Suprapubic skin (tissue), 4 donors: ENCODE measurements around the gene ANK3. TPM values are rescaled to one million over a fixed set of nuclear protein-coding genes. Genes with fewer than 3 reads are reported as not detected.
A peak's percentile ranks its signal among the peaks of the same experiment; 100 is the strongest.

Experiments
- DNase-seq, 2 donors: peaks; one replicate each; pipeline ENCODE4 v3.0.0-alpha.2; 2019; ENCODE audit warnings: low spot score in 2 of 2
- H3K27ac ChIP-seq: fragments of 200-600 bp; sonication (generic); one replicate; pipeline ENCODE4 v1.5.1; 2019
- H3K27me3 ChIP-seq: fragments of 200-600 bp; sonication (generic); one replicate; pipeline ENCODE4 v1.5.1; 2019
- H3K36me3 ChIP-seq: fragments of 200-600 bp; sonication (generic); one replicate; pipeline ENCODE4 v1.5.1; 2019
- H3K4me1 ChIP-seq: fragments of 200-600 bp; sonication (generic); one replicate; pipeline ENCODE4 v1.5.1; 2019
- H3K4me3 ChIP-seq: fragments of 200-600 bp; sonication (generic); one replicate; pipeline ENCODE4 v1.5.1; 2019; ENCODE audit warnings: mild to moderate bottlenecking
- H3K9me3 ChIP-seq: fragments of 200-600 bp; sonication (generic); one replicate; pipeline ENCODE4 v1.5.1; 2019
- CTCF ChIP-seq, 2 donors: fragments of 200-600 bp in 1 of 2; fragments of 450-650 bp in 1 of 2; sonication (generic) in 1 of 2; IDR thresholded peaks; one replicate each; pipeline ENCODE4 v1.5.1; 2016 to 2019; ENCODE audit warnings: antibody characterized with exemption in 2 of 2, mild to moderate bottlenecking in 1 of 2, moderate library complexity in 1 of 2
- EP300 ChIP-seq: sonication (generic); formaldehyde crosslinking; IDR thresholded peaks from one replicate; pipeline ENCODE4 v1.6.1; 2017; ENCODE audit warnings: antibody characterized with exemption
- POLR2A ChIP-seq, 2 donors: fragments of 450-650 bp; IDR thresholded peaks; one replicate each; pipeline ENCODE4 v1.6.1; 2017; ENCODE audit warnings: antibody characterized with exemption in 2 of 2, mild to moderate bottlenecking in 2 of 2, moderate library complexity in 2 of 2
- POLR2AphosphoS5 ChIP-seq, 3 donors: sonication (generic); formaldehyde crosslinking; IDR thresholded peaks; one replicate each; pipeline ENCODE4 v1.6.1; 2017; ENCODE audit warnings: antibody characterized with exemption in 3 of 3
- WGBS: methylation state at CpG from one replicate; pipeline ENCODE4 v1.1.5; 2018; 5-methylcytosine and 5-hydroxymethylcytosine counted together
- total RNA-seq, 4 donors: library from RNA; depleted of rRNA; stranded (reverse); fragments of >200 nt; gene quantifications; one replicate each; pipeline ENCODE4 v1.1.0, GENCODE V29; 2016

Gene ANK3
- total RNA-seq, 4 donors from 2014 or later = 89.1 to 191 (median 112) TPM

DNA sequence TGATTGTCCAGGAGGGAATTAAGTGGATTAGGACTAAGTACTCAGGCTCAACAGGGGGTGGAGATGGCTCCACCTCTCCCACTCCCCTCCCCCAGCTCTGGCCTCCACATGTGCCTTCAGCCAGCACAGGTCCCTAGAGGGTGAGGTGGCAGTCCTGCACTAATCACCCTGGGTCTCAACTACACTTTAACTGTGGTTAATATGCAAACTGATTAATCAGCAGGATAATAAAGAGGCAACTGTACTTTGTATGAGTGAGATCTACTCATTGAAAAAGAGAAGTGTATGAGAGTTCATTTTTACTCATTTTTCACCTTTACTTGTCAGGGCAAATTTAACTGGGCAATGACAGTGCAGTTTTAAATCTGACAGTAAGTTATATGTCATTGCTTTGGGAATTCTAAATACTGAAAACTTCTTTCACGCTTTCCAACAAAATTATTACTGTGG lies 259.5 kb downstream of the ANK3 start:
- 89% methylated on average over 1 of the region's 1 CpG for WGBS
- H3K27me3 ChIP-seq = no peaks in the 10 kb centered on the region
- no peak for TF ChIP-seq POLR2AphosphoS5 (IDR thresholded peaks at IDR 0.05)
- no peak for TF ChIP-seq CTCF (IDR thresholded peaks at IDR 0.05)
- no peak for TF ChIP-seq EP300
- no peak for TF ChIP-seq POLR2A (IDR thresholded peaks at IDR 0.05)
- no peaks in the 10 kb centered on the region for H3K4me1 ChIP-seq
- H3K27ac ChIP-seq = no peak overlapping the region
- no peak overlapping the region for H3K4me3 ChIP-seq
- H3K9me3 ChIP-seq = no peaks in the 10 kb centered on the region
- no peak for DNase-seq
- peaks cover 4% of the 10 kb centered on the region for H3K36me3 ChIP-seq

- Histone ChIP-seq H3K4me3 (no peak overlapping the region), H3K9me3 (no peaks in the 10 kb centered on the region), H3K27ac (no peak overlapping the region), H3K27me3 (no peaks in the 10 kb centered on the region), H3K36me3 (no peaks in the 10 kb centered on the region), H3K4me1 (peaks cover 16% of the 10 kb centered on the region)
- no peak for DNase-seq
- TF ChIP-seq CTCF (IDR thresholded peaks at IDR 0.05) = no peak
- no peak for TF ChIP-seq POLR2A (IDR thresholded peaks at IDR 0.05)
- TF ChIP-seq EP300 = no peak
- TF ChIP-seq POLR2AphosphoS5 (IDR thresholded peaks at IDR 0.05) = no peak
Measured at GRCh38 chr10:60125895-60126294, 263.8 kb downstream of the ANK3 start.

DNA sequence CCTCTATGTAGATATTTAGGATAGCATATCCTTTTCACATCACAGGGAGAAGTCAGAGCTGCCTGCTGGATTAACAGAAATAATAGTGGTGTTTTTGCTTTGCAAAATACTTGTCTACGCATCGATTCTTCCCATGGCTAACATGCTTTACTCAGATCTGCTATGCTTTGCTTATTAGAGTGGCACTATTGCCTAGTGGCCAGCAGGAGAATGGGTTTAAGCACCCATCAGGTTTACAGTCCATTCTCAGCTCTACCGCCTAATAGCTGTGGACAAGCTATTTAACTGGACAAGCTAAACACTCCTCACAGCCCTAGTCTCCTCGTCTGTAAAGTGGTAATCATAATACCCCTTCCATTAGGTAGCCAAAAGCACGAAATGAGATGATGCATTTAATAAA lies 265.1 kb downstream of the ANK3 start:
- no peaks in the 10 kb centered on the region for H3K9me3 ChIP-seq
- H3K36me3 ChIP-seq = no peaks in the 10 kb centered on the region
- TF ChIP-seq CTCF (IDR thresholded peaks at IDR 0.05) (no peak), EP300 (no peak), POLR2AphosphoS5 (IDR thresholded peaks at IDR 0.05) (no peak), POLR2A (IDR thresholded peaks at IDR 0.05) (no peak)
- no peak overlapping the region for H3K27ac ChIP-seq
- H3K4me1 ChIP-seq = peaks cover 16% of the 10 kb centered on the region
- DNase-seq = no peak
- WGBS = 92% methylated on average over 5 of the region's 5 CpGs
- H3K27me3 ChIP-seq = no peaks in the 10 kb centered on the region
- H3K4me3 ChIP-seq = no peak overlapping the region

DNA sequence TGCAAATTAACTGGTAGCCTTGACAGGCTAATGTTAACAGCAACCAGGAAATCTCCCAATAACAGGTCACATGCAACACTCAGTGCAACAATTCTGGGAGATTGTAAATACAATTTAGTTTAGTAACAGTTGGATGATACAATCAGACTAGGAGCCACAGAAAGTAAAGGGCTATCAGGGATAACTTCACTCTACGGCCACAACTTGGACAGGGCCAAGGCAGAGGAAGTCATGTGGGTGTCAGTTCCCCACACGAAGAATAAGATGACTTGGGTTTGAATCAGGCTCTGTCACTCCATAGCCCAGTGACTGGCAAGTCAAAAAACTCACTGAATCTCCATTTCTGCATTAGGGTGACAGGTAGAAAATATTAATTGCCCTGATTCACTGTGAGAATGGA lies 266.0 kb downstream of the ANK3 start:
- TF ChIP-seq POLR2AphosphoS5 (IDR thresholded peaks at IDR 0.05) (no peak), CTCF (IDR thresholded peaks at IDR 0.05) (no peak), EP300 (no peak), POLR2A (IDR thresholded peaks at IDR 0.05) (no peak)
- Histone ChIP-seq H3K36me3 (no peaks in the 10 kb centered on the region), H3K27me3 (no peaks in the 10 kb centered on the region), H3K4me1 (peaks cover 16% of the 10 kb centered on the region), H3K27ac (peak overlapping the region; percentile 71), H3K9me3 (no peaks in the 10 kb centered on the region), H3K4me3 (no peak overlapping the region)
- no peak for DNase-seq
- 51% methylated on average over 2 of the region's 2 CpGs for WGBS

- no peak for DNase-seq
- TF ChIP-seq CTCF (IDR thresholded peaks at IDR 0.05) (no peak), POLR2A (IDR thresholded peaks at IDR 0.05) (no peak), EP300 (no peak), POLR2AphosphoS5 (IDR thresholded peaks at IDR 0.05) (no peak)
- 23% methylated on average over 3 of the region's 3 CpGs for WGBS
Measured at GRCh38 chr10:60123172-60123571, 266.5 kb downstream of the ANK3 start.

More at GRCh38 chr10:60123172-60123571, 266.5 kb downstream of the ANK3 start:
- Histone ChIP-seq H3K36me3 (no peaks in the 10 kb centered on the region), H3K4me3 (no peak overlapping the region), H3K27me3 (no peaks in the 10 kb centered on the region), H3K9me3 (no peaks in the 10 kb centered on the region), H3K4me1 (peaks cover 16% of the 10 kb centered on the region), H3K27ac (peak overlapping the region; percentile 74)
